Neural cell (in vitro differentiated cells): Measurements from ENCODE around the gene IST1.

Experiments
- EP300 ChIP-seq: fragments of 450-650 bp; conservative IDR thresholded peaks from 2 replicates; pipeline ENCODE4 v1.6.1; 2014; ENCODE audit warnings: antibody characterized with exemption, mild to moderate bottlenecking, moderate library complexity; ENCODE audit not compliant: poor library complexity, severe bottlenecking
- EZH2 ChIP-seq: fragments of 200-600, 300-800 bp; shearing (Covaris generic), sonication (generic); IDR thresholded peaks from 2 replicates; pipeline ENCODE4 v1.6.1; 2014; ENCODE audit warnings: antibody characterized with exemption, low read length, borderline replicate concordance, mild to moderate bottlenecking; ENCODE audit not compliant: insufficient read depth, poor library complexity, severe bottlenecking
- POLR2AphosphoS5 ChIP-seq: IDR thresholded peaks from 2 replicates; pipeline ENCODE4 v1.6.1; 2012
- TAF1 ChIP-seq: IDR thresholded peaks from 2 replicates; pipeline ENCODE4 v1.6.1; 2012; ENCODE audit warnings: low read depth
- TF ChIP-seq, protein P1 (sequence below): fragments of 450-650 bp; IDR thresholded peaks from 2 replicates; pipeline ENCODE4 v1.5.1; 2014; ENCODE audit warnings: antibody characterized with exemption, mild to moderate bottlenecking, moderate library complexity; ENCODE audit not compliant: poor library complexity, severe bottlenecking
- TF ChIP-seq, protein P2 (sequence below): IDR thresholded peaks from 2 replicates; pipeline ENCODE4 v1.6.1; 2012; ENCODE audit warnings: borderline replicate concordance

DNA sequence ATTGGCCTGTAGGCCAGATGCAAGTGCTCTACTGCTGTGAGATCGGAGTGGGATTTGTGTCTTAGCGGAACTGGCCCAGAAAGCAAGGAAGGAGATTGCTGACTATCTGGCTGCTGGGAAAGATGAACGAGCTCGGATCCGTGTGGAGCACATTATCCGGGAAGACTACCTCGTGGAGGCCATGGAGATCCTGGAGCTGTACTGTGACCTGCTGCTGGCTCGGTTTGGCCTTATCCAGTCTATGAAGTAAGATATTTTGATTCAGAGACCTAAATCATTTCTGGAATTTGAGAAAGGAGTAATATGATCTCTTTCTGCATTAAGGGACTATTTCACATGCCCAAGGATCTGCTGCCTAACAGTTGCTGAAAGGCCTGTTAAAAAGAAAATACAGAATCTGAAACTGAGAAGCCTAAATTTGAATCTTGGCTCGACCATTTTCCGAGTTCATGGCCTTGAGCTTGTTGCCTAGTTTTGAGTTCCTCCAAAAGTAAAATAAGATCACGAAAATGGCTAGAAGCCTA, 21.1 kb downstream of the IST1 start:
- TF ChIP-seq, protein P1, sequence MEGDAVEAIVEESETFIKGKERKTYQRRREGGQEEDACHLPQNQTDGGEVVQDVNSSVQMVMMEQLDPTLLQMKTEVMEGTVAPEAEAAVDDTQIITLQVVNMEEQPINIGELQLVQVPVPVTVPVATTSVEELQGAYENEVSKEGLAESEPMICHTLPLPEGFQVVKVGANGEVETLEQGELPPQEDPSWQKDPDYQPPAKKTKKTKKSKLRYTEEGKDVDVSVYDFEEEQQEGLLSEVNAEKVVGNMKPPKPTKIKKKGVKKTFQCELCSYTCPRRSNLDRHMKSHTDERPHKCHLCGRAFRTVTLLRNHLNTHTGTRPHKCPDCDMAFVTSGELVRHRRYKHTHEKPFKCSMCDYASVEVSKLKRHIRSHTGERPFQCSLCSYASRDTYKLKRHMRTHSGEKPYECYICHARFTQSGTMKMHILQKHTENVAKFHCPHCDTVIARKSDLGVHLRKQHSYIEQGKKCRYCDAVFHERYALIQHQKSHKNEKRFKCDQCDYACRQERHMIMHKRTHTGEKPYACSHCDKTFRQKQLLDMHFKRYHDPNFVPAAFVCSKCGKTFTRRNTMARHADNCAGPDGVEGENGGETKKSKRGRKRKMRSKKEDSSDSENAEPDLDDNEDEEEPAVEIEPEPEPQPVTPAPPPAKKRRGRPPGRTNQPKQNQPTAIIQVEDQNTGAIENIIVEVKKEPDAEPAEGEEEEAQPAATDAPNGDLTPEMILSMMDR = no peak
- no peak for TF ChIP-seq EZH2
- TF ChIP-seq TAF1 = no peak
- TF ChIP-seq, protein P2, sequence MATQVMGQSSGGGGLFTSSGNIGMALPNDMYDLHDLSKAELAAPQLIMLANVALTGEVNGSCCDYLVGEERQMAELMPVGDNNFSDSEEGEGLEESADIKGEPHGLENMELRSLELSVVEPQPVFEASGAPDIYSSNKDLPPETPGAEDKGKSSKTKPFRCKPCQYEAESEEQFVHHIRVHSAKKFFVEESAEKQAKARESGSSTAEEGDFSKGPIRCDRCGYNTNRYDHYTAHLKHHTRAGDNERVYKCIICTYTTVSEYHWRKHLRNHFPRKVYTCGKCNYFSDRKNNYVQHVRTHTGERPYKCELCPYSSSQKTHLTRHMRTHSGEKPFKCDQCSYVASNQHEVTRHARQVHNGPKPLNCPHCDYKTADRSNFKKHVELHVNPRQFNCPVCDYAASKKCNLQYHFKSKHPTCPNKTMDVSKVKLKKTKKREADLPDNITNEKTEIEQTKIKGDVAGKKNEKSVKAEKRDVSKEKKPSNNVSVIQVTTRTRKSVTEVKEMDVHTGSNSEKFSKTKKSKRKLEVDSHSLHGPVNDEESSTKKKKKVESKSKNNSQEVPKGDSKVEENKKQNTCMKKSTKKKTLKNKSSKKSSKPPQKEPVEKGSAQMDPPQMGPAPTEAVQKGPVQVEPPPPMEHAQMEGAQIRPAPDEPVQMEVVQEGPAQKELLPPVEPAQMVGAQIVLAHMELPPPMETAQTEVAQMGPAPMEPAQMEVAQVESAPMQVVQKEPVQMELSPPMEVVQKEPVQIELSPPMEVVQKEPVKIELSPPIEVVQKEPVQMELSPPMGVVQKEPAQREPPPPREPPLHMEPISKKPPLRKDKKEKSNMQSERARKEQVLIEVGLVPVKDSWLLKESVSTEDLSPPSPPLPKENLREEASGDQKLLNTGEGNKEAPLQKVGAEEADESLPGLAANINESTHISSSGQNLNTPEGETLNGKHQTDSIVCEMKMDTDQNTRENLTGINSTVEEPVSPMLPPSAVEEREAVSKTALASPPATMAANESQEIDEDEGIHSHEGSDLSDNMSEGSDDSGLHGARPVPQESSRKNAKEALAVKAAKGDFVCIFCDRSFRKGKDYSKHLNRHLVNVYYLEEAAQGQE = no peak
- no peak for TF ChIP-seq EP300
- TF ChIP-seq POLR2AphosphoS5 = no peak
